T-helper 9 cell (primary cell): Measurements from ENCODE around the gene CLDN11.

ENCODE experiments used
- DNase-seq: peaks from one replicate; pipeline ENCODE4 v3.0.0-alpha.2; 2020

Gene CLDN11

DNA sequence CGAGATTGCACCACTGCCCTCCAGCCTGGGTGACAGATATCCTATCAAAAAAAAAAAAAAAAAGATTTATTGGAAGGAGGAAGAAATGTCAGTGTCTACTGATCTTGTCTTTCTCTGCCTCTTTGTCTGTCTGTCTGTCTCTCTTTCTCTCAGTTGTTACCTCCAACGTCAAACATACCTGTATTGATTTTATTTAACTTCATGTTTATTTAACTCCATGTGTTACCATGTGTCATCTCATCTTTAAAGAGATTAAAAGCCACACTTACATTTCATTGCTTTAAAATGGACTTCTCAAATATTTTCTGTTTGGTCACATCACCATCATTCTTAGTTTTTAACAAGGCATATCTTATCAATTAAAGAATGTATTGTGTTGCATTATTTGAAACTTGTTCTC is 9.4 kb downstream of the CLDN11 start:
- no peak for DNase-seq

- DNase-seq, result no peak
These were observed 10.4 kb downstream of the CLDN11 start for GRCh38 chr3:170429050-170429449.

DNA sequence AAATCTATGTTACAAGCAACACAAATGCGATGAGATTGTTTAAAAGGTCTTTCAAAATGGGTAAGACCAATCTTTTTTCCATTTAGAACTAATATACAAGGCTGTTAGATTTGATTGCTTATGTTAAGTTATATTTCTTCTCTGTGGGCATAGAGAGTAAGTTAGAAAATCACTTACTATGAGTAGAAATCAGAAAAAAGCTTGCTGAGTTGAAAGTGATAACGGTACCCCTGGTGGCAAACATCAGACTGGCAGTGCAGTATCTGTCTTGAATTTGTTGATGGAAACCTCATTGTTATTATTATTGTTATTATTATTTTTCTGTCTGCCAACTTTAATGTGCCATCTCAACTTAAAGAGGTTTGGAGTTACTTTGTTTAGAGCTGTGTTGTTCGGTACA is 12.4 kb downstream of the CLDN11 start:
- DNase-seq, result no peak

- DNase-seq, result no peak
These were observed 13.7 kb downstream of the CLDN11 start for GRCh38 chr3:170432416-170432815.

- DNase-seq, result no peak
These were observed 18.0 kb downstream of the CLDN11 start for GRCh38 chr3:170436697-170437096.

DNA sequence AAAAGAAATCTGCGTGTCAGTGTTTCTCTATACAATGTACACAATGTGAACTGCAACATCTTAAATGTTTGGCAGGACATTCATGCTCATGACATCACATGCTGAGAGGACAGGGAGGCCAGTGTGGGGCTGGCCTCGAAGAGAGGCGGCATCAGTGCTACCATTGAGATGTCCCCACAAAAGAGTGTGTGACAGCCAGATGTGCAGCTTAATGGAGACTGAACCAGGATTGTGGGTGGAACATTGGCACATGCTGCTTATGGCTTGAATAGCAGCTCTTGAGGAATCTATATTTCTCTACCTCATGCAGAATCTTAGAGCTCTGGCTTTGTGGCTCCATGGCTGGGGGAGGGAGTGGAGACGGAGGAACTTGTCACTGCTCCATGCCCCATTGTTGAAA is 18.5 kb downstream of the CLDN11 start:
- no peak for DNase-seq

DNA sequence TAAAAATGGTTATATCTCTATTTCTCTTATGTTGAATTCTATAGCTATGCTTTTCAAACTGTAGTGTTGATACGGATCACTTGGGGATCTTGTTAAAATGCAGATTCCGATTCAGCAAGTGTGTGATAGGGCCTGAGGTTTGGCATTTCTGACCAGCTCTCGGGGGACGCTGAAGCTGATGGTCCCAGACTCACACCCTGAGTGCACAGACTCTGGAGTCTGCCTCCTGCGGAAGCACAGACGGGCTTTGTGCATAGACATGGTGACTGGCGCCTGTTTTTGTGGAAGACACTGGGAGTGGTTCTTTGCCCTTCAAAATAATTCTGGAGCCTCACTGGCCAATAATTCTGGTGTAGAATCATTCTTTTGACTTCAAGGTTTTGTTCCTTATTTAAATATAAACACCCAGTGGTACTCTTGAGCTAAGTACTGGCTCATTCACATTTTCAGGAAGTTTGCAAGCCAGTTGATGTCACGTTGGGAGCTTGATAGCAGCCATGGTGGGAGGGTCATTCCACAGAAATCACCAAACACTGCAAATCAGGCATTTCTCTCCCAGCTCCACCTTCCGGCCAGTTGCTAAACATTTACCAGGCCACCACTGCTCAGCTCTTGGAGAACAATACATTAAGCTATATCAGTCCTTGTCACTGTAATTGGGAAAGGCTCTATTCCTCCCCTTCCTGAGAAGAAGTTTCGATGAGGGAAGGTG is 19.2 kb downstream of the CLDN11 start:
- DNase-seq, result no peak

DNA sequence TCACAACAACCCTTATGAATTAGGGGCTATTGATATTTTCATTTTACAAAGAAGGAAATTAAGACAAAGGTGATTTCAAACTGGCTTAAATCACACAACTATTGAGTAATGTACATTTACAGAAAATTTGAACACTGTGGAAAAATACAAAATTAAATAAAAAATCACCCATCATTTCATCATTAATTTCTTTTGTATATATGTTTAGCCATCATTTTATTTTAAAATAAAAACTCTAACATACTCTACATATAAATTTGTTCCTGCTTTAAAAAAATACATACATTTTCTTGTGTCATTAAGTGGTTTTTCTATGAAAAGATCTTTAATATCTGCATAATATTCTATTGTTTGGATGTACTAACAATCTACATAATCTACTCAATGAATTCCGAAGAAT is 20.2 kb downstream of the CLDN11 start:
- no peak for DNase-seq

GRCh38 chr3:170440344-170440743 is 21.7 kb downstream of the CLDN11 start:
- DNase-seq, result no peak

GRCh38 chr3:170441412-170441811 is 22.7 kb downstream of the CLDN11 start:
- DNase-seq, result no peak

- no peak for DNase-seq
These were observed 24.3 kb downstream of the CLDN11 start for GRCh38 chr3:170442947-170443346.

DNA sequence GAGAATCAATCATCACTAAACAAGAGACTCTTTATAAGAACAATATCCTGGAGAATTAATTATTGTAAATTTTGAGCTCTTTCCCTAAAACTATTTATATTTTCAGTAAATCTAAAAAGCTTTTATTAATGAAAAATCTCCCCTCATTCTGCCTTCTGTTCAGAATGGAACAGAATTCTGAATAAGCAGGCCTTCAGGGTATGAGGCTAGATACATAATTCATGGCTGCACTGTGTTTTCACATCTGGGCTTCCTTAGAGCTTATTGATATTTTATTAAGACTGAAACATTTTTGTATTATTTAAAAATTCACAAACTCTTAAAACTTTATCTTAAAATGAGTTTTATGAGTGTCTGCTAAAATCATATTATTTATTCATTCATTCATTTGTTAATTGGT is 24.8 kb downstream of the CLDN11 start:
- DNase-seq, result no peak

DNA sequence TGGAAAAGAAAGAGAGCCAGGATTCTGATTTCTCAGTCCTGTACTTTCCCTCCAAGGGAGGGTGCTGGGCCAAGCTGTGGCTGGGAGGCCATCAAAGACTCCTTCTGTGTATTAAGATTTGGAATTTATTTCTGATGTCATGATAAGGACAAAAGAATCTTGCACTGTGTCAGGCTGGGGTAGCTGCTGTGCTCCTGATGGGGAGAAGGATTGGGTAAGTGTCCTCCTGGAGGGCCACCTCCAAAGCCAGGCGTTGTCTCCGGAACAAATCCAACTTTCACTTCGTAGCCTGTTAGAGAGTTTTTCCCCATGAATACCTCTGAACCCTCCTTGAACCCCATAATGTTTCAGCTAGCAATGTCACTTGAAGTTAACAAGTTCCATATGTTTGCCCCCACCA is 29.9 kb downstream of the CLDN11 start:
- no peak for DNase-seq

DNA sequence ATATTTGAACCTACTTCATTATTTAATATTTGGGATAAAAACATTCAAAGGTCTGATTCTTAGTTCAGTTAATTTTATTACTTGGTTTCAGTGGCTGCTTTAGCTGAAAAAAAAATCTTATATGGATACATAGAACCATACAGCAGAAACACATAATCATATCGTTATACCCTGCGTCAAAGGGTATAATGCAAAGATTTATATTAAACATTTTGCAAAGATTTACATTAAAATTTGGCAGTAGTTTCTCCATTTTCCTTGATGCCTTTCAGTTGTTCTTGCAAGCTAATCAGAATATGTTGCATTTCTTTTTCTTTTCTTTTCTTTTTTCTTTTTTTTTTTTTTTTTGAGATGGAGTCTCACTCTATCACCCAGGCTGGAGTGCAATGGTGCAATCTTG is 31.4 kb downstream of the CLDN11 start:
- DNase-seq, result no peak

- no peak for DNase-seq
These were observed 35.8 kb downstream of the CLDN11 start for GRCh38 chr3:170454509-170454908.

DNA sequence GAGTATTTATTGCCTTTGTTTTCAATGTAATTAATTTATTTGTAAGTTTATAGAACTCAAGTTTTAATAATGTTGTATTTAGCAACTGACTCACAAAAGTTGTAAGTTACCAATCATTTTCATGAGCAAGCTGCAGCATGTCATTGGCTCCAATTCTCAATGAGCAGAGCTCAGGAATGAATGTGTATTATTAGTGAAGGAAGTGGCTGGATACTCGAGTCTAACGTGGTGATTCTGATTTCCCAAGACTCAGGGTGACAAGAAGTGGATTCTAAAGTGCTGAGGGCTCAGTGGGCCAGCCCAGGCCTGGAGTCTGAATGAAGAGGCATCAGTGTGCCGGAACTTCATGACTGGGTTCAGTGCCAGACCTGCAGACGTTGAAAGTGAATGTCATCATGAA is 39.6 kb downstream of the CLDN11 start:
- no peak for DNase-seq

GRCh38 chr3:170463011-170463410 is 44.3 kb downstream of the CLDN11 start:
- DNase-seq, result no peak

GRCh38 chr3:170465955-170466354 is 47.3 kb downstream of the CLDN11 start:
- no peak for DNase-seq

- no peak for DNase-seq
These were observed 48.3 kb downstream of the CLDN11 start for GRCh38 chr3:170467007-170467406.

DNA sequence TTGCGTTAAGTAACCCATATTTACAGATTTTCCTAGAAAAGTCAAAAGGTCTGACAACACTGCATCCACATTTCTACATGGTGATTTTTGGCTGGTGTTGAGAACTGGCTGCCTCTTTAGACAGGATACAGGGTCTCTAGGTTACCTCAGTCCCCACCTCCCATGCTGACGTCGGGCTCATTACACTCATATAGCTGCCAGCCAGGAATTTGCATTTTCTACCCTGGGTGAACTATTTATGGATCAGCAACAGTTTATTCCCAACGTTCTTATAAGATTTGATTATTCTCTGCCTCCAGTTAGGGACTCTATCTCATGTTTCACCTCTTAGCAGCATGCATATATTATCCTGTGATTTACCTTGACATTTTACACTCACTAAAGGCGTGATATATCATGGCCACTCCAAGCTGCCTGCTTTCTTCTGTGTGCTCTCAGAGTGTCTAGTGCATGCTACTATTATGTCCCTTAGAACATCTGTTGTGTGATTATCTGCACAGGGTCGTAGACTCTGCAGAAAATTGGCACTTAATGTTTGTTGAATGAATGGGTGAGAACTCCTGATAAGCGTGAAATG is 49.0 kb downstream of the CLDN11 start:
- DNase-seq, result no peak

- DNase-seq, result no peak
These were observed 50.7 kb downstream of the CLDN11 start for GRCh38 chr3:170469151-170470062.

DNA sequence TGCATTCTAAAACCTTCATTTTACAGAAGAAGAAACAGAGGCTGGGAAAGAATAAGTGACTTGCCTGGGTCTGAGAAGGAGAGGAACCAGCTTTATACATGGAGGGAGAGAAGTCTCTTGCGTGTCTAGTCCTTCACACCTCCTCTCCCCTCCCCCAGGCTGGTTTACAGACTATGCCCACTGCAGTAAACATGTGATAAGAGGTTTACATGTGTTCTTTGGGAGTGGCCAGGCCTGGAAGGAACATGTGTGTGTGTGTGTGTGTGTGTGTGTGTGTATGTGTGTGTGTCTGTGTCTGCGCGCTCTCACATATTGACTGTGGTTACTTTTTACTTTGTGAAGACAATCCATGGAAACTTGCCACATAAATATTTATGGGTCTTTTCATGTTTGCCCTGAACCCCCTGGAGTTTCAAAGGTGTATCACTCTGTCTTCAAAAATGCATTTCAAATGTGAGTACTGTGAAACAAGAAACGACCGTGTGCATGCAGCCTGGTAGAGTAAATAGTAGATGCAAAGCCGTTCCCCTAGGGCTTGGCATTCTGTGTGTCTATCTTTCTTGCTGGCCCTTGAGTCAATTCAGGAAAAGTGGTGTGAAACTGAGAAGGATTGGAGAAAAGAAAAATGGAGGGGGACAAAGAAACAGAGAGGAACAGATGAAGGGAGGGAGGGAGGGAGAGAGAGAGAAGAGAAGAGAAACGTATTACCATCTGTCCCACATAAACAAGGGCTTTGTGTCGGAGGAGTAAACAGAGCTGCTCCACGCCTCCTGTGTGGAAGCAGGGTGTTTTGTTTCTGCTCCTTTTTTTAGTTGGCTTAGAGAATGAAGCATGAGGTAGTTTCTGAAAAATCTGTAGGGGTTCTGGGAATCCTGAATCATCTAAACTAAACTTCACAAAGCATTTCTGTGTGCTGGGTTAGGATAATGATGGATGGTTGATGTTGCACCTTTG is 51.7 kb downstream of the CLDN11 start:
- DNase-seq, result no peak

DNA sequence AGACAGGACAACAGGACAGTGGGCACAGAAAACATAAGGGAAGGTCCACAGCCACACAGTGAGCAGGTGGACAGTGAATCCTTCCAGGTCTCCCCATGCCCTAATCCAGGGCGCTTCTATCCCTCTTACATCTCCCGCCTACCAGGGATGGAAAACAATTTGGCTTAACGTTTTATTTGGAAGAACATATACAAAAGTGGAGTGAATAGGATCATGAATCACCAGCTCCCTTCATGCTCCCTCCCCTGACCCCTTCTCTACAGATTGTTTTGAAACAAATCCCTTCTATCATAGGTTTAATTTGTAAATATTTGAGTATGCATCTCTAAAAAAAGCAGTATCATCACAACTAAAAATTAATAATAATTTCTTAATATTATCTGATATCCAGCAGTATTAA is 52.5 kb downstream of the CLDN11 start:
- DNase-seq, result no peak
